Activated CD4-positive, alpha-beta T cell treated with anti-CD3 and anti-CD28 coated beads for 36 hours (primary cell): ENCODE measurements around the gene ACOT7. TPM values are rescaled to one million over a fixed set of nuclear protein-coding genes. Genes with fewer than 3 reads are reported as not detected.

Experiments
- ATAC-seq: fragments of 200-7000 bp; cut with Tn5 transposase; one replicate; pipeline ENCODE4 v1.10.0; 2021; ENCODE audit warnings: mild to moderate bottlenecking, moderate library complexity
- CTCF ChIA-PET: fragments of 350-600 bp; sonication (Branson Sonifier 250); formaldehyde crosslinking; loops from one replicate; lab custom pipeline; 2021; ENCODE audit warnings: antibody characterized with exemption; lab: Charles Lee
- POLR2A ChIA-PET: fragments of 350-600 bp; sonication (Branson Sonifier 250); formaldehyde crosslinking; loops from one replicate; lab custom pipeline; 2021; ENCODE audit warnings: antibody characterized with exemption, inconsistent platforms; lab: Charles Lee
- DNase-seq: peaks from one replicate; pipeline ENCODE4 v3.0.0-alpha.2; 2020
- H3K27ac Mint-ChIP-seq: one replicate; pipeline ENCODE4 v1.8.0; 2021; ENCODE audit warnings: mixed read lengths
- H3K27me3 Mint-ChIP-seq: one replicate; pipeline ENCODE4 v1.8.0; 2021; ENCODE audit warnings: mixed read lengths
- H3K36me3 Mint-ChIP-seq: one replicate; pipeline ENCODE4 v1.8.0; 2021; ENCODE audit warnings: low read depth, mixed read lengths
- H3K4me1 Mint-ChIP-seq: one replicate; pipeline ENCODE4 v1.8.0; 2021; ENCODE audit warnings: mixed read lengths
- H3K4me3 Mint-ChIP-seq: one replicate; pipeline ENCODE4 v1.8.0; 2021; ENCODE audit warnings: mild to moderate bottlenecking, moderate library complexity, mixed read lengths
- H3K9me3 Mint-ChIP-seq: one replicate; pipeline ENCODE4 v1.8.0; 2021; ENCODE audit warnings: low read depth, mixed read lengths
- intact Hi-C, 2 experiments: fragments of 100-400 bp; cut with DNase I in 1 of 2; cut with micrococcal nuclease in 1 of 2; formaldehyde crosslinking; loops; one replicate each; pipeline versions ENCODE4 v1.14.2 to v1.15.1; 2022 to 2024; cut with DNase I, micrococcal nuclease
- total RNA-seq, 2 experiments: library from RNA; stranded (reverse); gene quantifications; one replicate each; pipeline ENCODE4 v1.2.3, GENCODE V29; 2021

ACOT7 gene
- total RNA-seq, 2 experiments from 2014 or later, result 93.8 to 99.2 TPM

- CTCF ChIA-PET, result interaction anchor here (0.7 to 3.3 kb wide), 4 partner anchors 11 to 50 kb away, joined by 3 to 14 read pairs (median 4); no protein-coding TSS in a partner anchor
- H3K27ac Mint-ChIP-seq, result peak overlapping the region; percentile 86
- H3K4me1 Mint-ChIP-seq, result peaks cover 59% of the 10 kb centered on the region
- POLR2A ChIA-PET, result no interaction called here
- peak; percentile 17 for ATAC-seq
- H3K27me3 Mint-ChIP-seq, result no peaks in the 10 kb centered on the region
- intact Hi-C loops, result no loop called here
- no peak overlapping the region for H3K4me3 Mint-ChIP-seq
- DNase-seq, result peak; percentile 37
- H3K36me3 Mint-ChIP-seq, result peaks cover 3% of the 10 kb centered on the region
- H3K9me3 Mint-ChIP-seq, result no peaks in the 10 kb centered on the region
Observed at GRCh38 chr1:6360117-6360496, 33.5 kb downstream of the ACOT7 start.

- peaks cover 55% of the 10 kb centered on the region for H3K4me1 Mint-ChIP-seq
- H3K36me3 Mint-ChIP-seq, result peaks cover 3% of the 10 kb centered on the region
- no peaks in the 10 kb centered on the region for H3K9me3 Mint-ChIP-seq
- H3K4me3 Mint-ChIP-seq, result peak overlapping the region; percentile 57
- ChIA-PET POLR2A (interaction anchor here (1.2 kb wide), 1 partner anchor 33 kb away, joined by 4 read pairs; no protein-coding TSS in a partner anchor), CTCF (interaction anchor here (0.8 to 3.3 kb wide), 7 partner anchors 34 to 104 kb away, joined by 3 to 14 read pairs (median 3); partner anchors contain the start of gene ACOT7)
- H3K27me3 Mint-ChIP-seq, result no peaks in the 10 kb centered on the region
- intact Hi-C loops, result loop anchor here (1.0 to 5.0 kb wide), 5 partner anchors 33 to 426 kb away; partner anchors contain the start of genes ACOT7 (in 2 of the 2), CAMTA1 (in 1 of the 2) and NOL9 (in 1 of the 2)
- peak overlapping the region; percentile 86 for H3K27ac Mint-ChIP-seq
- DNase-seq (peak; percentile 76), ATAC-seq (peak; percentile 83)
Observed at GRCh38 chr1:6359216-6360116, 34.1 kb downstream of the ACOT7 start.

- Mint-ChIP-seq H3K9me3 (no peaks in the 10 kb centered on the region), H3K27ac (peak overlapping the region; percentile 86), H3K4me1 (peaks cover 50% of the 10 kb centered on the region), H3K36me3 (peaks cover 3% of the 10 kb centered on the region), H3K27me3 (no peaks in the 10 kb centered on the region), H3K4me3 (peak overlapping the region; percentile 57)
- intact Hi-C loops, result loop anchor here (1.0 to 5.0 kb wide), 5 partner anchors 34 to 427 kb away; partner anchors contain the start of genes ACOT7 (in 2 of the 2), CAMTA1 (in 1 of the 2) and NOL9 (in 1 of the 2)
- ATAC-seq (peak; percentile 64), DNase-seq (peak; percentile 72)
- CTCF ChIA-PET, result interaction anchor here (0.6 to 3.3 kb wide), 11 partner anchors 19 to 308 kb away, joined by 3 to 14 read pairs (median 3); partner anchors contain the start of gene ACOT7
- POLR2A ChIA-PET, result interaction anchor here (1.2 kb wide), 1 partner anchor 34 kb away, joined by 4 read pairs; no protein-coding TSS in a partner anchor
Observed at GRCh38 chr1:6358757-6359201, 34.8 kb downstream of the ACOT7 start.

- H3K27ac Mint-ChIP-seq, result no peak overlapping the region
Observed at GRCh38 chr1:6358144-6358624, 35.4 kb downstream of the ACOT7 start.

GRCh38 chr1:6357243-6357936 lies 36.2 kb downstream of the ACOT7 start:
- H3K4me1 Mint-ChIP-seq, result peaks cover 42% of the 10 kb centered on the region
- H3K27ac Mint-ChIP-seq, result no peak overlapping the region
- ATAC-seq (no peak), DNase-seq (no peak)
- no peaks in the 10 kb centered on the region for H3K36me3 Mint-ChIP-seq
- no peak overlapping the region for H3K4me3 Mint-ChIP-seq
- ChIA-PET POLR2A (interaction anchor here (0.6 to 1.1 kb wide), 2 partner anchors 37 to 57 kb away, joined by 3 to 4 read pairs; no protein-coding TSS in a partner anchor), CTCF (interaction anchor here (0.8 to 2.2 kb wide), 6 partner anchors 9 to 81 kb away, joined by 3 to 11 read pairs (median 6); no protein-coding TSS in a partner anchor)
- intact Hi-C loops, result loop anchor here in 1 of 2 experiments (5.0 kb wide), 1 partner anchor 195 kb away; the partner anchor contains the start of gene NOL9
- no peaks in the 10 kb centered on the region for H3K9me3 Mint-ChIP-seq
- H3K27me3 Mint-ChIP-seq, result no peaks in the 10 kb centered on the region

More at GRCh38 chr1:6358144-6358624, 35.4 kb downstream of the ACOT7 start:
- Mint-ChIP-seq H3K4me3 (peak overlapping the region; percentile 57), H3K27me3 (no peaks in the 10 kb centered on the region), H3K36me3 (no peaks in the 10 kb centered on the region), H3K4me1 (peaks cover 44% of the 10 kb centered on the region), H3K9me3 (no peaks in the 10 kb centered on the region)
- intact Hi-C loops, result loop anchor here (2.0 to 5.0 kb wide), 2 partner anchors 35 to 194 kb away; partner anchors contain the start of genes ACOT7 (in 1 of the 2) and NOL9 (in 1 of the 2)
- ChIA-PET POLR2A (interaction anchor here (1.1 to 1.2 kb wide), 2 partner anchors 34 to 36 kb away, joined by 4 read pairs; no protein-coding TSS in a partner anchor), CTCF (interaction anchor here (0.6 to 3.3 kb wide), 13 partner anchors 10 to 308 kb away, joined by 3 to 14 read pairs (median 4); partner anchors contain the start of gene ACOT7)
- peak; percentile 43 for DNase-seq
- ATAC-seq, result peak; percentile 4

GRCh38 chr1:6355621-6356020 lies 37.9 kb downstream of the ACOT7 start:
- Mint-ChIP-seq H3K27me3 (no peaks in the 10 kb centered on the region), H3K9me3 (no peaks in the 10 kb centered on the region), H3K4me3 (no peak overlapping the region), H3K27ac (no peak overlapping the region), H3K36me3 (no peaks in the 10 kb centered on the region), H3K4me1 (peaks cover 35% of the 10 kb centered on the region)
- no peak for DNase-seq
- ChIA-PET CTCF (no interaction called here), POLR2A (no interaction called here)
- ATAC-seq, result no peak
- intact Hi-C loops, result loop anchor here in 1 of 2 experiments (5.0 kb wide), 1 partner anchor 197 kb away; the partner anchor contains the start of gene NOL9

- Mint-ChIP-seq H3K27ac (no peak overlapping the region), H3K27me3 (no peaks in the 10 kb centered on the region), H3K4me3 (no peak overlapping the region), H3K36me3 (no peaks in the 10 kb centered on the region), H3K9me3 (no peaks in the 10 kb centered on the region), H3K4me1 (peaks cover 27% of the 10 kb centered on the region)
- DNase-seq (no peak), ATAC-seq (no peak)
- intact Hi-C loops, result loop anchor here in 1 of 2 experiments (5.0 kb wide), 1 partner anchor 198 kb away; the partner anchor contains the start of gene NOL9
- CTCF ChIA-PET, result interaction anchor here (0.9 kb wide), 1 partner anchor 29 kb away, joined by 5 read pairs; no protein-coding TSS in a partner anchor
- POLR2A ChIA-PET, result no interaction called here
Observed at GRCh38 chr1:6354659-6355317, 38.8 kb downstream of the ACOT7 start.

GRCh38 chr1:6353955-6354658 lies 39.5 kb downstream of the ACOT7 start:
- CTCF ChIA-PET, result interaction anchor here (0.9 kb wide), 1 partner anchor 30 kb away, joined by 5 read pairs; no protein-coding TSS in a partner anchor
- Mint-ChIP-seq H3K4me1 (peaks cover 24% of the 10 kb centered on the region), H3K36me3 (no peaks in the 10 kb centered on the region), H3K27me3 (no peaks in the 10 kb centered on the region), H3K4me3 (no peak overlapping the region), H3K9me3 (no peaks in the 10 kb centered on the region), H3K27ac (no peak overlapping the region)
- DNase-seq (no peak), ATAC-seq (no peak)
- POLR2A ChIA-PET, result no interaction called here
- intact Hi-C loops, result no loop called here

GRCh38 chr1:6353619-6353954 lies 40.0 kb downstream of the ACOT7 start:
- peaks cover 24% of the 10 kb centered on the region for H3K4me1 Mint-ChIP-seq
- no peaks in the 10 kb centered on the region for H3K9me3 Mint-ChIP-seq
- no peak overlapping the region for H3K4me3 Mint-ChIP-seq
- no peaks in the 10 kb centered on the region for H3K36me3 Mint-ChIP-seq
- H3K27me3 Mint-ChIP-seq, result no peaks in the 10 kb centered on the region
- intact Hi-C loops, result no loop called here
- POLR2A ChIA-PET, result no interaction called here
- ATAC-seq (no peak), DNase-seq (no peak)
- CTCF ChIA-PET, result no interaction called here
- no peak overlapping the region for H3K27ac Mint-ChIP-seq
